Endothelial cell (in vitro differentiated cells): ENCODE data around the gene ZC3H11A. TPM values are rescaled to one million over a fixed set of nuclear protein-coding genes. Genes with fewer than 3 reads are reported as not detected.
"Not testable (repeated sequence)": the region's sequence is repeated elsewhere in the genome, so short reads cannot be mapped to it uniquely, and the experiment has no call there.

ENCODE experiments used
- DNase-seq: peaks from one replicate; pipeline ENCODE4 v3.0.0; 2021; ENCODE audit warnings: low spot score
- H3K27ac Mint-ChIP-seq: one replicate; pipeline ENCODE4 v1.8.0; 2021; ENCODE audit warnings: mixed read lengths, inconsistent platforms; ENCODE audit not compliant: unreplicated experiment
- H3K27me3 Mint-ChIP-seq: one replicate; pipeline ENCODE4 v1.8.0; 2021; ENCODE audit warnings: mild to moderate bottlenecking, moderate library complexity, mixed read lengths, inconsistent platforms; ENCODE audit not compliant: unreplicated experiment
- H3K36me3 Mint-ChIP-seq: one replicate; pipeline ENCODE4 v1.8.0; 2021; ENCODE audit warnings: mild to moderate bottlenecking, low read depth, mixed read lengths, inconsistent platforms; ENCODE audit not compliant: unreplicated experiment
- H3K4me1 Mint-ChIP-seq: one replicate; pipeline ENCODE4 v1.8.0; 2021; ENCODE audit warnings: mild to moderate bottlenecking, mixed read lengths, inconsistent platforms; ENCODE audit not compliant: unreplicated experiment
- H3K4me3 Mint-ChIP-seq: one replicate; pipeline ENCODE4 v1.8.0; 2021; ENCODE audit warnings: mild to moderate bottlenecking, mixed read lengths, inconsistent platforms; ENCODE audit not compliant: unreplicated experiment
- H3K9me3 Mint-ChIP-seq: one replicate; pipeline ENCODE4 v1.8.0; 2021; ENCODE audit warnings: mixed read lengths, inconsistent platforms; ENCODE audit not compliant: unreplicated experiment
- CTCF ChIP-seq: fragments of 200-600 bp; sonication (generic); IDR thresholded peaks from one replicate; pipeline ENCODE4 v1.5.0; 2021; ENCODE audit warnings: antibody characterized with exemption; ENCODE audit not compliant: unreplicated experiment
- total RNA-seq: library from RNA; stranded (reverse); fragmentation: NEBNext Ultra II Directional; extraction: Animal tissue kit (Norgen Biotek cat#: 25700); gene quantifications from one replicate; pipeline ENCODE4 v1.2.1, GENCODE V29; 2021; ENCODE audit not compliant: unreplicated experiment

ZC3H11A gene
- total RNA-seq, 1 donor from 2014 or later: 85.9 TPM

- H3K9me3 Mint-ChIP-seq: no peaks in the 10 kb centered on the region
- peaks cover 3% of the 10 kb centered on the region for H3K27me3 Mint-ChIP-seq
- peaks cover 45% of the 10 kb centered on the region for H3K36me3 Mint-ChIP-seq
- DNase-seq: no peak
- peak overlapping the region; percentile 59 for H3K4me3 Mint-ChIP-seq
- no peak overlapping the region for H3K27ac Mint-ChIP-seq
- TF ChIP-seq CTCF: no peak
- no peaks in the 10 kb centered on the region for H3K4me1 Mint-ChIP-seq
Observed at GRCh38 chr1:203818399-203818798, 23.0 kb downstream of the ZC3H11A start.

GRCh38 chr1:203823306-203823705 lies 27.9 kb downstream of the ZC3H11A start:
- H3K4me3 Mint-ChIP-seq: no peak overlapping the region
- no peak for TF ChIP-seq CTCF
- peaks cover 31% of the 10 kb centered on the region for H3K36me3 Mint-ChIP-seq
- no peak for DNase-seq
- peaks cover 1% of the 10 kb centered on the region for H3K27me3 Mint-ChIP-seq
- H3K27ac Mint-ChIP-seq: no peak overlapping the region
- no peaks in the 10 kb centered on the region for H3K4me1 Mint-ChIP-seq
- H3K9me3 Mint-ChIP-seq: no peaks in the 10 kb centered on the region

GRCh38 chr1:203826175-203826574 lies 30.8 kb downstream of the ZC3H11A start:
- no peaks in the 10 kb centered on the region for H3K9me3 Mint-ChIP-seq
- DNase-seq: no peak
- H3K36me3 Mint-ChIP-seq: peaks cover 29% of the 10 kb centered on the region
- TF ChIP-seq CTCF: no peak
- H3K27me3 Mint-ChIP-seq: peaks cover 1% of the 10 kb centered on the region
- no peak overlapping the region for H3K27ac Mint-ChIP-seq
- no peak overlapping the region for H3K4me3 Mint-ChIP-seq
- no peaks in the 10 kb centered on the region for H3K4me1 Mint-ChIP-seq

- Mint-ChIP-seq H3K36me3 (peaks cover 18% of the 10 kb centered on the region), H3K9me3 (no peaks in the 10 kb centered on the region), H3K27ac (peak overlapping the region; percentile 16), H3K4me3 (no peak overlapping the region), H3K27me3 (peaks cover 2% of the 10 kb centered on the region), H3K4me1 (no peaks in the 10 kb centered on the region)
- no peak for DNase-seq
- TF ChIP-seq CTCF: no peak
Observed at GRCh38 chr1:203828002-203828401, 32.6 kb downstream of the ZC3H11A start.

GRCh38 chr1:203828503-203828902 lies 33.1 kb downstream of the ZC3H11A start:
- Mint-ChIP-seq H3K27me3 (peaks cover 1% of the 10 kb centered on the region), H3K4me3 (no peak overlapping the region), H3K27ac (no peak overlapping the region), H3K36me3 (peaks cover 18% of the 10 kb centered on the region), H3K9me3 (no peaks in the 10 kb centered on the region), H3K4me1 (no peaks in the 10 kb centered on the region)
- no peak for DNase-seq
- no peak for TF ChIP-seq CTCF

GRCh38 chr1:203829247-203829646 lies 33.8 kb downstream of the ZC3H11A start:
- not testable (repeated sequence) for H3K9me3 Mint-ChIP-seq, DNase-seq, H3K27ac Mint-ChIP-seq, H3K27me3 Mint-ChIP-seq, H3K4me1 Mint-ChIP-seq
- H3K4me3 Mint-ChIP-seq: peak overlapping the region; percentile 5
- H3K36me3 Mint-ChIP-seq: peaks cover 24% of the 10 kb centered on the region
